H9 (cell line): ENCODE data around the gene SHISA4. TPM values are rescaled to one million over a fixed set of nuclear protein-coding genes. Genes with fewer than 3 reads are reported as not detected.

Source experiments
- DNase-seq: peaks from one replicate; pipeline ENCODE4 v3.0.0-alpha.2; 2017
- H2AFZ ChIP-seq: one replicate; pipeline ENCODE4 v1.6.1; 2013; ENCODE audit warnings: mild to moderate bottlenecking, low read length, control low read depth, moderate library complexity
- H2AK5ac ChIP-seq: 2 replicates; pipeline ENCODE4 v1.6.1; 2013; ENCODE audit warnings: low read length, control low read depth, mixed read lengths; ENCODE audit not compliant: insufficient read length
- H2BK120ac ChIP-seq: one replicate; pipeline ENCODE4 v1.6.1; 2013; ENCODE audit warnings: low read depth, mild to moderate bottlenecking, low read length, control low read depth, inconsistent platforms; ENCODE audit not compliant: poor library complexity, severe bottlenecking
- H2BK12ac ChIP-seq: 2 replicates; pipeline ENCODE4 v1.6.1; 2013; ENCODE audit warnings: low read length, control low read depth, mixed read lengths, low read depth; ENCODE audit not compliant: insufficient read length
- H2BK15ac ChIP-seq: 2 replicates; pipeline ENCODE4 v1.6.1; 2013; ENCODE audit warnings: low read depth, low read length, control low read depth
- H2BK20ac ChIP-seq: one replicate; pipeline ENCODE4 v1.6.1; 2013; ENCODE audit warnings: low read depth, mild to moderate bottlenecking, low read length, control low read depth, inconsistent platforms; ENCODE audit not compliant: poor library complexity, severe bottlenecking
- H2BK5ac ChIP-seq: 2 replicates; pipeline ENCODE4 v1.6.1; 2013; ENCODE audit warnings: low read length, control low read depth, mixed read lengths; ENCODE audit not compliant: insufficient read length
- H3K14ac ChIP-seq: 2 replicates; pipeline ENCODE4 v1.6.1; 2013; ENCODE audit warnings: low read length, control low read depth; ENCODE audit not compliant: insufficient read depth
- H3K18ac ChIP-seq: 2 replicates; pipeline ENCODE4 v1.6.1; 2013; ENCODE audit warnings: low read depth, mild to moderate bottlenecking, mixed read lengths, low read length, control low read depth; ENCODE audit not compliant: insufficient read length
- H3K23ac ChIP-seq: 2 replicates; pipeline ENCODE4 v1.6.1; 2013; ENCODE audit warnings: low read length, control low read depth, mixed read lengths, low read depth; ENCODE audit not compliant: insufficient read length
- H3K23me2 ChIP-seq: 2 replicates; pipeline ENCODE4 v1.6.1; 2013; ENCODE audit warnings: low read depth, mild to moderate bottlenecking, mixed read lengths, low read length, control low read depth; ENCODE audit not compliant: insufficient read length, poor library complexity, severe bottlenecking
- H3K27ac ChIP-seq: 2 replicates; pipeline ENCODE4 v1.5.1; 2013; ENCODE audit warnings: low read length, control low read depth, mixed read lengths, low read depth; ENCODE audit not compliant: insufficient read length
- H3K27me3 ChIP-seq: 2 replicates; pipeline ENCODE4 v1.6.1; 2013; ENCODE audit warnings: low read length, control low read depth, inconsistent platforms; ENCODE audit not compliant: insufficient read depth
- H3K4ac ChIP-seq: 2 replicates; pipeline ENCODE4 v1.6.1; 2013; ENCODE audit warnings: low read depth, mild to moderate bottlenecking, control low read depth, inconsistent platforms, low read length, moderate library complexity
- H3K4me1 ChIP-seq: 2 replicates; pipeline ENCODE4 v1.6.1; 2013; ENCODE audit warnings: low read length, control low read depth, inconsistent platforms; ENCODE audit not compliant: insufficient read depth
- H3K4me2 ChIP-seq: 2 replicates; pipeline ENCODE4 v1.6.1; 2013; ENCODE audit warnings: low read length, control low read depth, mixed read lengths; ENCODE audit not compliant: insufficient read length, insufficient read depth
- H3K56ac ChIP-seq: 2 replicates; pipeline ENCODE4 v1.6.1; 2013; ENCODE audit warnings: low read depth, mild to moderate bottlenecking, mixed read lengths, low read length, control low read depth; ENCODE audit not compliant: insufficient read length
- H3K79me1 ChIP-seq: 2 replicates; pipeline ENCODE4 v1.6.1; 2013; ENCODE audit warnings: low read depth, mild to moderate bottlenecking, moderate library complexity, low read length, control low read depth, inconsistent platforms; ENCODE audit not compliant: insufficient read depth, poor library complexity, severe bottlenecking
- H3K79me2 ChIP-seq: 2 replicates; pipeline ENCODE4 v1.6.1; 2013; ENCODE audit warnings: low read length, control low read depth, inconsistent platforms; ENCODE audit not compliant: insufficient read depth
- H3K9ac ChIP-seq: 2 replicates; pipeline ENCODE4 v1.6.1; 2013; ENCODE audit warnings: low read length, control low read depth, mixed read lengths; ENCODE audit not compliant: insufficient read length; ENCODE audit errors: extremely low read depth
- H3K9me3 ChIP-seq: one replicate; pipeline ENCODE4 v1.6.1; 2013; ENCODE audit warnings: low read depth, low read length, inconsistent platforms; ENCODE audit not compliant: control insufficient read depth
- H3T11ph ChIP-seq: one replicate; pipeline ENCODE4 v1.6.1; 2013; ENCODE audit warnings: mild to moderate bottlenecking, low read length, control low read depth, inconsistent platforms
- H4K20me1 ChIP-seq: one replicate; pipeline ENCODE4 v1.6.1; 2013; ENCODE audit not compliant: control insufficient read depth, insufficient read length, insufficient read depth
- H4K5ac ChIP-seq: 2 replicates; pipeline ENCODE4 v1.6.1; 2013; ENCODE audit warnings: low read depth, mild to moderate bottlenecking, mixed read lengths, low read length, control low read depth; ENCODE audit not compliant: insufficient read length
- H4K8ac ChIP-seq: replicated peaks from 2 replicates; pipeline ENCODE4 v1.6.1; 2013; ENCODE audit warnings: low read length, control low read depth, mixed read lengths, low read depth; ENCODE audit not compliant: insufficient read length
- H4K91ac ChIP-seq: 2 replicates; pipeline ENCODE4 v1.6.1; 2013; ENCODE audit warnings: low read depth, mild to moderate bottlenecking, moderate library complexity, mixed read lengths, low read length, control low read depth; ENCODE audit not compliant: insufficient read length
- H3K27ac Mint-ChIP-seq, 3 experiments: 2 replicates in 2 of 3; 3 replicates in 1 of 3; pipeline ENCODE4 v1.8.0; 2020 to 2021; ENCODE audit warnings: mixed read lengths in 3 of 3, mild to moderate bottlenecking in 1 of 3, moderate library complexity in 1 of 3
- H3K27me3 Mint-ChIP-seq: 2 replicates; pipeline ENCODE4 v1.8.0; 2021; ENCODE audit warnings: low read depth, mild to moderate bottlenecking, moderate library complexity, mixed read lengths
- H3K36me3 Mint-ChIP-seq, 3 experiments: 2 replicates in 2 of 3; 3 replicates in 1 of 3; pipeline ENCODE4 v1.8.0; 2020 to 2021; ENCODE audit warnings: low read depth in 3 of 3, mixed read lengths in 3 of 3; ENCODE audit not compliant: insufficient read depth in 1 of 3
- H3K4me1 Mint-ChIP-seq, 2 experiments: 2 replicates each; pipeline ENCODE4 v1.8.0; 2020; ENCODE audit warnings: mixed read lengths in 2 of 2
- H3K4me3 Mint-ChIP-seq, 2 experiments: 2 replicates in 1 of 2; 3 replicates in 1 of 2; pipeline ENCODE4 v1.8.0; 2020 to 2021; ENCODE audit warnings: mild to moderate bottlenecking in 2 of 2, mixed read lengths in 2 of 2, moderate library complexity in 1 of 2
- H3K9me3 Mint-ChIP-seq, 2 experiments: 2 replicates in 1 of 2; 3 replicates in 1 of 2; pipeline ENCODE4 v1.8.0; 2020; ENCODE audit warnings: mild to moderate bottlenecking in 2 of 2, mixed read lengths in 2 of 2, moderate library complexity in 1 of 2
- WGBS: extraction: QIAGEN DNeasy Blood & Tissue Kit; methylation state at CpG from one replicate; pipeline ENCODE4 v1.1.7; 2013; ENCODE audit warnings: missing lambda C conversion rate, low lambda C conversion rate, mixed read lengths; ENCODE audit not compliant: insufficient read length; ENCODE audit errors: extremely low coverage; 5-methylcytosine and 5-hydroxymethylcytosine counted together
- total RNA-seq: library from RNA; stranded (reverse); gene quantifications from 2 replicates; pipeline ENCODE4 v1.2.1, GENCODE V29; 2021
- TF ChIP-seq, protein P1 (sequence below): fragments of 200-600 bp; sonication (generic); conservative IDR thresholded peaks from 3 replicates; pipeline ENCODE4 v1.8.0; 2021; ENCODE audit warnings: antibody characterized with exemption, mild to moderate bottlenecking

Gene SHISA4
- total RNA-seq, 1 experiment from 2014 or later = 6.3 TPM

DNA sequence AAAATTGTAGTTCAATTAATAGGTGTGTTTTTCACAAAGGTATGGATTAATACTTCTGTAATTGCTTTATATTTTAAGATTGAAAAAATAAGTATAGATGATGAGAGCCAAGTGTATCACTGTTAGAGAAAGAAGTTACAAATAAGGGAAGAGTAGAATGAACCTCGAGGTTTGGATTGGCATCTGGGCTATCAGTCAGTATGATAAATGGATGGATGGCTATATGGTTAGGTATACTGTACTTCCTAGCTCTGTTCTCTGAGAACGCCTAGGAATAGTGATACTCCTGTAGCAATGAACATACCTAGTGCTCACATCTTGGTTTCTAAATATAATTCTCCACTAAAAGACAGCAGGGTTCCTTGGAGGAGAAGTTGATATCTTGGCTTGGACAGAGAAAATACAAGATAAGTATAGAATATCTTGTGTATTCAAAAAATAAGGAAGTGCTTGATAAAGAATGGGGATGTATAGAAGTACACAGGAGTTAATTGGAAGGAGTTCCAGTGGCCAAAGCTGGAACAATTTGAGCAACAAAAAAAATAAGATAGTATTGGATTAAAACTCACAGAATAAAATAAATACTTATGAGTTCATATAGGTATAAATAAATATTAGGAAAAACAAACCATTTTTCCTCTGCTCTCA is 47.3 kb upstream of the SHISA4 start:
- no peak overlapping the region for H2BK12ac ChIP-seq
- peaks cover 34% of the 10 kb centered on the region; the same call in 1 of the 2 replicates for H3K79me2 ChIP-seq
- peaks cover 3% of the 10 kb centered on the region for H3K79me1 ChIP-seq
- no peak overlapping the region for H4K8ac ChIP-seq
- Mint-ChIP-seq H3K27me3 (no peaks in the 10 kb centered on the region), H3K36me3 (peaks cover 9 to 27% (median 20%) of the 10 kb centered on the region in 3 experiments; a peak in 6 of 7 replicates), H3K4me1 (peaks cover 27 to 28% of the 10 kb centered on the region in 2 experiments), H3K9me3 (no peaks in the 10 kb centered on the region), H3K27ac (no peak overlapping the region), H3K4me3 (no peak overlapping the region)
- H2BK120ac ChIP-seq = no peak overlapping the region
- no peak overlapping the region for H3K4me2 ChIP-seq
- H3K14ac ChIP-seq = no peak overlapping the region
- H3T11ph ChIP-seq = no peak overlapping the region
- H3K56ac ChIP-seq = no peak overlapping the region
- TF ChIP-seq, protein P1, sequence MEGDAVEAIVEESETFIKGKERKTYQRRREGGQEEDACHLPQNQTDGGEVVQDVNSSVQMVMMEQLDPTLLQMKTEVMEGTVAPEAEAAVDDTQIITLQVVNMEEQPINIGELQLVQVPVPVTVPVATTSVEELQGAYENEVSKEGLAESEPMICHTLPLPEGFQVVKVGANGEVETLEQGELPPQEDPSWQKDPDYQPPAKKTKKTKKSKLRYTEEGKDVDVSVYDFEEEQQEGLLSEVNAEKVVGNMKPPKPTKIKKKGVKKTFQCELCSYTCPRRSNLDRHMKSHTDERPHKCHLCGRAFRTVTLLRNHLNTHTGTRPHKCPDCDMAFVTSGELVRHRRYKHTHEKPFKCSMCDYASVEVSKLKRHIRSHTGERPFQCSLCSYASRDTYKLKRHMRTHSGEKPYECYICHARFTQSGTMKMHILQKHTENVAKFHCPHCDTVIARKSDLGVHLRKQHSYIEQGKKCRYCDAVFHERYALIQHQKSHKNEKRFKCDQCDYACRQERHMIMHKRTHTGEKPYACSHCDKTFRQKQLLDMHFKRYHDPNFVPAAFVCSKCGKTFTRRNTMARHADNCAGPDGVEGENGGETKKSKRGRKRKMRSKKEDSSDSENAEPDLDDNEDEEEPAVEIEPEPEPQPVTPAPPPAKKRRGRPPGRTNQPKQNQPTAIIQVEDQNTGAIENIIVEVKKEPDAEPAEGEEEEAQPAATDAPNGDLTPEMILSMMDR = no peak
- no peaks in the 10 kb centered on the region for H4K20me1 ChIP-seq
- no peak overlapping the region for H3K9ac ChIP-seq
- H3K9me3 ChIP-seq = no peaks in the 10 kb centered on the region
- no peaks in the 10 kb centered on the region for H3K23me2 ChIP-seq
- no peak overlapping the region for H2BK15ac ChIP-seq
- H2AK5ac ChIP-seq = no peak overlapping the region
- peaks cover 6% of the 10 kb centered on the region; the same call in 1 of the 2 replicates for H3K4me1 ChIP-seq
- no peak for DNase-seq
- H2AFZ ChIP-seq = no peak overlapping the region
- H3K18ac ChIP-seq = no peak overlapping the region
- H3K27me3 ChIP-seq = no peaks in the 10 kb centered on the region
- no peak overlapping the region for H4K5ac ChIP-seq
- no peak overlapping the region for H3K27ac ChIP-seq
- H3K23ac ChIP-seq = no peak overlapping the region
- WGBS = no CpG with 5 or more reads among the region's 2 CpGs
- H2BK20ac ChIP-seq = no peak overlapping the region
- no peak overlapping the region for H3K4ac ChIP-seq
- H2BK5ac ChIP-seq = no peak overlapping the region
- no peak overlapping the region for H4K91ac ChIP-seq
